Stomach (tissue), 9 donors: Measurements from ENCODE around the gene AREL1. TPM values are rescaled to one million over a fixed set of nuclear protein-coding genes. Genes with fewer than 3 reads are reported as not detected.

ENCODE experiments used
- DNase-seq, 2 donors: peaks; one replicate each; pipeline versions ENCODE4 v3.0.0 to v3.0.0-alpha.2; 2013 to 2019
- H3K27ac ChIP-seq, 5 donors: fragments of 200-600 bp in 4 of 5; sonication (generic) in 4 of 5; one replicate each; pipeline ENCODE4 v1.5.1; 2013 to 2019; ENCODE audit warnings: mild to moderate bottlenecking in 1 of 5, moderate library complexity in 1 of 5
- H3K27me3 ChIP-seq, 3 donors: fragments of 200-600 bp; sonication (generic); one replicate each; pipeline ENCODE4 v1.5.1; 2017 to 2019; ENCODE audit warnings: mixed run types in 1 of 3
- H3K36me3 ChIP-seq, 4 donors: fragments of 200-600 bp; sonication (generic); 1 replicate in 3 of 4; 2 replicates in 1 of 4; pipeline ENCODE4 v1.5.1; 2016 to 2019
- H3K4me1 ChIP-seq, 4 donors: fragments of 200-600 bp; sonication (generic); one replicate each; pipeline ENCODE4 v1.5.1; 2016 to 2019
- H3K4me3 ChIP-seq, 4 donors: fragments of 200-600 bp; sonication (generic) in 3 of 4; one replicate each; pipeline ENCODE4 v1.5.1; 2016 to 2019; ENCODE audit warnings: mild to moderate bottlenecking in 1 of 4
- H3K9me3 ChIP-seq, 4 donors: fragments of 200-600 bp; sonication (generic); one replicate each; pipeline ENCODE4 v1.5.1; 2016 to 2019
- CTCF ChIP-seq, 7 experiments: fragments of 450-650 bp in 4 of 7; fragments of 200-600 bp in 3 of 7; sonication (generic) in 3 of 7; IDR thresholded peaks; one replicate each; pipeline ENCODE4 v1.5.1; 2016 to 2019; ENCODE audit warnings: antibody characterized with exemption in 7 of 7, control low read depth in 2 of 7, mild to moderate bottlenecking in 1 of 7
- EP300 ChIP-seq: sonication (generic); formaldehyde crosslinking; IDR thresholded peaks from one replicate; pipeline ENCODE4 v1.6.1; 2017; ENCODE audit warnings: antibody characterized with exemption
- POLR2A ChIP-seq, 4 donors: fragments of 450-650 bp; IDR thresholded peaks; one replicate each; pipeline ENCODE4 v1.6.1; 2016; ENCODE audit warnings: antibody characterized with exemption in 4 of 4, control low read depth in 2 of 4, mild to moderate bottlenecking in 1 of 4, moderate library complexity in 1 of 4
- POLR2AphosphoS5 ChIP-seq, 3 donors: sonication (generic); formaldehyde crosslinking; IDR thresholded peaks; one replicate each; pipeline ENCODE4 v1.6.1; 2016; ENCODE audit warnings: antibody characterized with exemption in 3 of 3
- WGBS, 5 donors: extraction: QIAGEN DNeasy Blood & Tissue Kit in 3 of 5; methylation state at CpG; one replicate each; pipeline versions ENCODE4 v1.1.5 to v1.1.7; 2013 to 2018; 5-methylcytosine and 5-hydroxymethylcytosine counted together
- intact Hi-C: fragments of 100-400 bp; cut with DNase I; formaldehyde crosslinking; loops from one replicate; pipeline ENCODE4 v1.15.1; 2023; ENCODE audit warnings: low total_unique reads
- polyA plus RNA-seq, 3 donors: library from polyadenylated mRNA; stranded (reverse); fragments of 200-250 nt; gene quantifications; one replicate each; pipeline ENCODE4 v1.2.3, GENCODE V29; 2013
- total RNA-seq, 5 donors: library from RNA; depleted of rRNA; stranded (reverse); fragments of >200 nt; gene quantifications; one replicate each; pipeline versions ENCODE4 v1.1.0 to v1.2.3, GENCODE V29; 2014 to 2016
- donor health status: healthy with polysubstance abuse.
- donor health status: Bipolar disorder and iron deficiency.
- donor health status: healthy.

The AREL1 gene
- total and polyA plus RNA-seq, 8 donors, result 6.9 to 51.4 (median 12.0) TPM

- peaks cover 5 to 23% (median 16%) of the 10 kb centered on the region in 4 donors for H3K36me3 ChIP-seq
- DNase-seq, result no peak
- WGBS, 5 donors, result 82 to 97% (median 91%) methylated on average over 2 of the region's 2 CpGs
- TF ChIP-seq EP300 (no peak), POLR2AphosphoS5 (IDR thresholded peaks at IDR 0.05) (no peak), POLR2A (IDR thresholded peaks at IDR 0.05) (no peak), CTCF (IDR thresholded peaks at IDR 0.05) (no peak)
- peaks cover 0 to 7% (median 4%) of the 10 kb centered on the region in 4 donors for H3K9me3 ChIP-seq
- H3K4me1 ChIP-seq, result no peaks in the 10 kb centered on the region
- H3K27me3 ChIP-seq, result no peaks in the 10 kb centered on the region
- no peak overlapping the region for H3K4me3 ChIP-seq
- H3K27ac ChIP-seq, result no peak overlapping the region
- intact Hi-C loops, result no loop called here
These were observed 14.9 kb downstream of the AREL1 start for GRCh38 chr14:74697976-74698375.

GRCh38 chr14:74697543-74697942 is 15.3 kb downstream of the AREL1 start:
- TF ChIP-seq POLR2A (IDR thresholded peaks at IDR 0.05) (no peak), CTCF (IDR thresholded peaks at IDR 0.05) (no peak), POLR2AphosphoS5 (IDR thresholded peaks at IDR 0.05) (no peak), EP300 (no peak)
- Histone ChIP-seq H3K27ac (no peak overlapping the region), H3K4me1 (peaks cover 0 to 2% (median under 1%) of the 10 kb centered on the region in 4 donors), H3K36me3 (peaks cover 5 to 21% (median 16%) of the 10 kb centered on the region in 4 donors), H3K27me3 (no peaks in the 10 kb centered on the region), H3K4me3 (no peak overlapping the region), H3K9me3 (peaks cover 0 to 5% (median 4%) of the 10 kb centered on the region in 4 donors)
- DNase-seq, result no peak
- 75 to 92% (median 84%) methylated on average over 2 of the region's 2 CpGs for WGBS, 5 donors
- intact Hi-C loops, result no loop called here

- Histone ChIP-seq H3K4me1 (peaks cover 0 to 7% (median 3%) of the 10 kb centered on the region in 4 donors), H3K27ac (no peak overlapping the region), H3K4me3 (no peak overlapping the region), H3K9me3 (peaks cover 0 to under 1% (median 0%) of the 10 kb centered on the region in 4 donors), H3K36me3 (peaks cover 5 to 20% (median 16%) of the 10 kb centered on the region in 4 donors), H3K27me3 (no peaks in the 10 kb centered on the region)
- TF ChIP-seq POLR2A (IDR thresholded peaks at IDR 0.05), result no peak
- TF ChIP-seq EP300, result no peak
- no peak for TF ChIP-seq CTCF (IDR thresholded peaks at IDR 0.05)
- no peak for TF ChIP-seq POLR2AphosphoS5 (IDR thresholded peaks at IDR 0.05)
- DNase-seq, result no peak
- WGBS, 5 donors, result 71 to 91% (median 82%) methylated on average over 1 of the region's 1 CpG
- intact Hi-C loops, result no loop called here
These were observed 15.9 kb downstream of the AREL1 start for GRCh38 chr14:74697011-74697410.

- 87 to 95% (median 89%) methylated on average over 4 of the region's 4 CpGs for WGBS, 5 donors
- H3K9me3 ChIP-seq, result no peaks in the 10 kb centered on the region
- H3K36me3 ChIP-seq, result peaks cover 5 to 36% (median 31%) of the 10 kb centered on the region in 4 donors
- H3K4me1 ChIP-seq, result peaks cover 0 to 14% (median 4%) of the 10 kb centered on the region in 4 donors
- TF ChIP-seq CTCF (IDR thresholded peaks at IDR 0.05), result no peak
- TF ChIP-seq EP300, result no peak
- TF ChIP-seq POLR2A (IDR thresholded peaks at IDR 0.05), result no peak
- DNase-seq, result no peak
- H3K27me3 ChIP-seq, result no peaks in the 10 kb centered on the region
- H3K4me3 ChIP-seq, result no peak overlapping the region
- H3K27ac ChIP-seq, result no peak overlapping the region
- intact Hi-C loops, result no loop called here
These were observed 17.5 kb downstream of the AREL1 start for GRCh38 chr14:74695406-74695805.
